ENCODE measurements around the gene KIAA1328.

Gene KIAA1328

DNA sequence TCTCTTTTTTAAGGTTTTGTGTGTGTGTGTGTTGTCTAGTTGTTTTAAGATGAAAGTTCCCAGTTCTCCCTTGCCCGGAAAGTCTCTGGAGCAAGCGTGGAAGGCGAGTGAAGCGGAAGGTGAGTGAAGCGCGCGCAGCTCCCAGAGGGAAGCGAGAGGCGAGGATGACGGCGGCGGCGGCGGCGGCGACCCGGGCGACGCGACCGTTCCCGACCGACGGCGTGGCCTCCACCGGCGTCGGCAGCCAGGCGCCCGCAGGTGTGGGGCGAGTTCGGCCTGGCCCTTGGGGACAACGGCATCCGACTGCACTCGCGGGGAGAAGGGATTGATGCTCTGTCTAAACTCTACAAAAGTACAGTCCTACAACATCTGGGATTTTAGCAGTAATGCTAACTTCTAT is 414.8 kb downstream of the KIAA1328 start:
- TF ChIP-seq REST (IDR thresholded peaks at IDR 0.05; ENCODE audit: low read depth) (no peak), CEBPB (IDR thresholded peaks at IDR 0.05) (no peak), FOXM1 (IDR thresholded peaks at IDR 0.05; ENCODE audit: borderline replicate concordance, low read depth) (no peak), CREB1 (IDR thresholded peaks at IDR 0.05; ENCODE audit: low read depth) (no peak), EGR1 (IDR thresholded peaks at IDR 0.05) (no peak), ZBTB7A (IDR thresholded peaks at IDR 0.05; ENCODE audit: low read depth) (no peak)
- TF ChIP-seq, protein P1, sequence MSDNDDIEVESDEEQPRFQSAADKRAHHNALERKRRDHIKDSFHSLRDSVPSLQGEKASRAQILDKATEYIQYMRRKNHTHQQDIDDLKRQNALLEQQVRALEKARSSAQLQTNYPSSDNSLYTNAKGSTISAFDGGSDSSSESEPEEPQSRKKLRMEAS (IDR thresholded peaks at IDR 0.05) = no peak

DNA sequence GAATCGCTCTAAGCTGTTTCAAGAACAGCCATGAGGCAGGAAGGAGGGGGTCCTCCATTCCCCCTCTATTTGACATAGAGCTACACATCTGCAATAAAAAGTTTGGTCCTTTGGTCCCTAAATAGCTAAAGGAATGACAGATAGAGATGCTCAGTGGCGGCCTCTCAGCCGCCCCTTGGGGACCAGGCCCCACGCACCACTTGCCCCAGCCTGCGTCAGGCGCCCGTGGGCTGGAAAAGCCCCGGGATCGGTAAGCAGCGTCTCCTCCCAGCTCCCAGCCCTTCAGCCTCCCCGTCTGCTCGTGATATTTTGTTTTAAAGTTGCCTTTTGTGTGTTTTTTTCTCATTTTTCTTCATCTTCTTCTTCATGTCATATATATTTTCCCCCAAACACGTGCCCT is 415.7 kb downstream of the KIAA1328 start:
- no peak for TF ChIP-seq TEAD4 (IDR thresholded peaks at IDR 0.05)
- TF ChIP-seq CEBPB (IDR thresholded peaks at IDR 0.05) = no peak
- no peak for TF ChIP-seq EGR1 (IDR thresholded peaks at IDR 0.05)
- TF ChIP-seq EP300 (IDR thresholded peaks at IDR 0.05; ENCODE audit: borderline replicate concordance) = no peak

DNA sequence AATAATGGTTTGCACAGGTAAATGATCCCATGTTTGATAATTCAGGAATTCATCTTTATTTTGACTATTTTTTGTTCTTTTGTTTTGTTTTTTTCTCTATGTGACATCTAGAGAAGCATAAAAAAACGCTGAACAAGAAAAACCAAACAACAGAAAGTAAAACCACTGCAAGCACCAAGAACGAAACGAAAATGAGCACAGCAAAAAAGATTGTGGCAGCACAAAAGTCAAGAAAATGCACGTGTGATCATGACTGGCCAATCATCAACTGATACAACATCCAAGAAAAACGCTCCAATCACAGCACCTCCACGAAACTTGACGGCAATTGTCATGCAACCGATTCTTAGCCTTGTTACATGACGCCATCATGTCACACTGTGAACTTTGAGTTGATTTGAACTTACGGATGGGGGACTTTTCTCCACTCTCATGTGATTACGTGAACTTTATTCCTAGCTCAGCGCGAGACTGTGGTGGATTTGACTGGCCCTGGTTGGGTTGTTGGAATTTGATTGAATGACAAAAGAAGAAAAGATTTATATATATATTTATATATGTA is 417.9 kb downstream of the KIAA1328 start:
- TF ChIP-seq USF1 (IDR thresholded peaks at IDR 0.05) (no peak), TAF1 (IDR thresholded peaks at IDR 0.05; ENCODE audit: low read depth) (no peak)

DNA sequence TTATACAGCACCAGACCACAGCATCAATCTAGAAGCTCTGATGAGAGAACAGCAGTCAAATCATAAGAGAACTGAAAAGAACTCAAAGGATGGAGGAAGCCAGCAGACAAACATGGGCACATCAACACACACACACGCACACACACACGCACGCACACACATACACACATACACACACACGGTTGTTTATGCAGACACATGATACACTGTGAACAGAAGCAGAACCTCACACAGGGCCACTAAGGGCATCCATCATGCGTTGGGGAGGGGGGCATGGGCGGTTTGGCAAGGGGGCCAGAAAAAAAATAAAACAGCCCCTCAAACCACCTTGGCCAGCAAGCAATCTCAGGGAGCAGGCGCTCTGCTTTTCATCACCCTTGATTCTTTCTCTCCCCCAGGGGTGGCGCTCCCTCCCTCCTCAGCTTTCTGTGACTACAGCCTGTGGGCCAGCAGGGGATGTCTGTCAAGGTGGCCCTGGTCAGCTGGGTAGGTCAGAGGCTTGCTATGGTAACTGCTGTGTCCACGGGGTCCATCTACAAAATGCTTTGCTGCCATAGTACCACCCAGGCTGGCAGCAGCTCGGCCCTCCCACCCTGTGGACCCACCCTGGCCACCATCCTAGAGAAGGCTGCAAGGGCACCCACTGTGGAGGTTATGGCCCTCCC is 418.7 kb downstream of the KIAA1328 start:
- no peak for TF ChIP-seq RAD21 (IDR thresholded peaks at IDR 0.05; ENCODE audit: low read depth)
- TF ChIP-seq REST (IDR thresholded peaks at IDR 0.05; ENCODE audit: low read depth) = no peak
- no peak for TF ChIP-seq EGR1 (IDR thresholded peaks at IDR 0.05)
- TF ChIP-seq TAF1 (IDR thresholded peaks at IDR 0.05; ENCODE audit: low read depth) = no peak
- TF ChIP-seq ZBTB7A (IDR thresholded peaks at IDR 0.05; ENCODE audit: low read depth) = no peak
- no peak for TF ChIP-seq EP300 (IDR thresholded peaks at IDR 0.05; ENCODE audit: borderline replicate concordance)
- no peak for TF ChIP-seq TCF12 (IDR thresholded peaks at IDR 0.05; ENCODE audit: low read depth)

GRCh38 chr18:37248281-37248680 is 419.4 kb downstream of the KIAA1328 start:
- no peak for TF ChIP-seq YY1 (IDR thresholded peaks at IDR 0.05; ENCODE audit: low read depth)

DNA sequence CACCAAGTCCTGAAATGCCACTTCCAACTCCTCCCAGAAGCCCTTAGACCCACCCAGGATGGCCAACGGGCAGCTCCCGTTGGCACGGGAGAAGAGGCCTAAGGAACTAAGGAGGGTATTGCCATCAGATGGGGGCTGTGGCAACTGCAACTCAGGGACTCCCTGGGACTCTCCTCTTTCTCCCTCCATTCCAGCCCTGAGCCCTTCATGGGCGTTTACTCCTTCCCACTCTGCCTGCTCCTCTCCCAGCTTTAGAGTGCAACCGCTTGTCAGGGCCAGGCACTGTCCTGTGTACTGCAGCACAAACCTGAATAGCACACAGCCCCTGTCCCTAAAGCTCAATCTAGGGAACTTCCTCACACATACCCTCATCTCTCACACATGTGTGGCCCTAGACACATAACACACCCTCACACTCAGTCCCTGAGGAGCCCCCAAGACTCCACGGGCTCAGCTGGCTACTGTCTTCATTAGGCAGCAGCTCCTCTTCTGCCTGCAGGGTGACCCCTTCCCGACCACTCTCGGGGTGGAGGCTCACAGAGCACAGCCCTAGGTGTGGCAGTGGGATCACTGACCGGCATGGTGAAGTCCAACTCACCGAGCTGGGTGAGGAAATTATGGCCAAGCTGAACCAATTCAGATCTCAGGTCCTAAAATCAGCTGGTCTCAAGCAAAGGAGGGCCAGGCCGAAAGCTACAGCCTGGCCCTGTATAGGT is 420.4 kb downstream of the KIAA1328 start:
- TF ChIP-seq FOXM1 (IDR thresholded peaks at IDR 0.05; ENCODE audit: borderline replicate concordance, low read depth) = no peak
- no peak for TF ChIP-seq EP300 (IDR thresholded peaks at IDR 0.05; ENCODE audit: borderline replicate concordance)
- no peak for TF ChIP-seq EGR1 (IDR thresholded peaks at IDR 0.05)
- TF ChIP-seq RAD21 (IDR thresholded peaks at IDR 0.05; ENCODE audit: low read depth) = no peak
- no peak for TF ChIP-seq TEAD4 (IDR thresholded peaks at IDR 0.05)
- TF ChIP-seq, protein P1 (IDR thresholded peaks at IDR 0.05) = no peak
- no peak for TF ChIP-seq TCF12 (IDR thresholded peaks at IDR 0.05; ENCODE audit: low read depth)
- no peak for TF ChIP-seq CEBPB (IDR thresholded peaks at IDR 0.05)
- no peak for TF ChIP-seq TAF1 (IDR thresholded peaks at IDR 0.05; ENCODE audit: low read depth)
- TF ChIP-seq ZBTB7A (IDR thresholded peaks at IDR 0.05; ENCODE audit: low read depth) = no peak
- no peak for TF ChIP-seq USF1 (IDR thresholded peaks at IDR 0.05)
- no peak for TF ChIP-seq YY1 (IDR thresholded peaks at IDR 0.05; ENCODE audit: low read depth)
